Measurements from ENCODE around the gene CIBAR2.

DNA sequence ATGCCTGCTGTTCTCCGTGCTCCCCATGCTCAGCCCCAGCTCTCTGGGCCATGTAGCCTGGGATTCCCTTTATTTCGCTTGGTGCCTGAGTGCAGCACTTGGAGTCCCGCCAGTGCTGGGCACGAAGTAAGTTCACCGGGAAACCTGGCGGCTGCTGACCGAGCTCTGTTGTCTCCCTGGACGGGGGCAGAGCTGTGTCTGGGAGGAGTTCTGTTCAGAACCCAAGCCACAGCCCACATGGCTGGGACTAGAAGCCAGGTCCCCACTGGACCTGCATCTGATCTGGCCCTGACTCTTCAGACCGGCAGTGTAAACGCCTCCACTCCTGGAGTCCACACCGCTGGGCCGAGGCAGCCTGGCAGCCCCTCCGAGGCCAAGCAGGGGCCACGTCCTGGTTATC, 37.5 kb upstream of the CIBAR2 start:
- TF ChIP-seq POLR2A (IDR thresholded peaks at IDR 0.05), result no peak
- TF ChIP-seq CTCF (IDR thresholded peaks at IDR 0.05), result no peak
- no peak for TF ChIP-seq EP300 (IDR thresholded peaks at IDR 0.05)

All from ovary (tissue), 3 donors.